NK-92 treated with Interleukin-12 subunit alpha and Interleukin-12 subunit beta, amount 100 ng/mL, for 24 hours (cell line): Measurements from ENCODE around the gene CFAP97D2.
"Not testable (repeated sequence)": the region's sequence is repeated elsewhere in the genome, so short reads cannot be mapped to it uniquely, and the experiment has no call there.

Experiments used
- DNase-seq: peaks from one replicate; lab custom pipeline; 2025; lab: John Stamatoyannopoulos, UW

The CFAP97D2 gene

GRCh38 chr13:114143806-114144605, 35.1 kb upstream of the CFAP97D2 start:
- no peak for DNase-seq

DNA sequence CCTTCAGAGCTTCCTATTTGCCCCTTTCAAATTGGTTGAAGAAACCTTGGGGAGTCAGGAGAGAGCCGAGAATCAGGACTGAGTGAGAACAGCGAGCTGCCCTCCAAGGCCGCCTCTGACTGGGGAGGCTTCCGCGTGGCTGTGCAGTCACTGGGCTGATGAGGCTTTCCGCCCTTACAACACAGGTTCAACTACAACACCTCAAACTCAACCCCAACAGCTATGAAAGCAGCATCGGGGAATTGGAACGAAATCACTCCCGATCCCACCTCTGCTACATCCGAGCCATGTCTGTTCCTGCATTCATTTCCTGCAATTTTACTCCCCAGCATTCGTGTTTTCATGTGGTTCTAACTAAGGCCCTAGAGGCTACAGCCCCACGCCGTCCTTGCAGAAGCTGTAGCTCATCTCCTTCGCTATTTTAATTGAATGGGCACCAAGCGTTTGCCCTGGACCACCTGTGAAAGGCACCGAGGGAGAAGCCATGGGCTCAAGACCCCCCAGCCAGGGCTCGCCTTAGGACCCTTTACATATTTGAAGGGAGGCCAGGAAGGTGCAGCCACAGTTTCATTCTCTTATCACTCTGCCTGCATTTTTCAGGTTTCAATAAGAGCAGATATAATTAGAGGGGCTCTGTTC, 34.3 kb upstream of the CFAP97D2 start:
- no peak for DNase-seq

GRCh38 chr13:114145256-114145655, 33.8 kb upstream of the CFAP97D2 start:
- no peak for DNase-seq

GRCh38 chr13:114145722-114146121, 33.3 kb upstream of the CFAP97D2 start:
- DNase-seq = no peak

DNA sequence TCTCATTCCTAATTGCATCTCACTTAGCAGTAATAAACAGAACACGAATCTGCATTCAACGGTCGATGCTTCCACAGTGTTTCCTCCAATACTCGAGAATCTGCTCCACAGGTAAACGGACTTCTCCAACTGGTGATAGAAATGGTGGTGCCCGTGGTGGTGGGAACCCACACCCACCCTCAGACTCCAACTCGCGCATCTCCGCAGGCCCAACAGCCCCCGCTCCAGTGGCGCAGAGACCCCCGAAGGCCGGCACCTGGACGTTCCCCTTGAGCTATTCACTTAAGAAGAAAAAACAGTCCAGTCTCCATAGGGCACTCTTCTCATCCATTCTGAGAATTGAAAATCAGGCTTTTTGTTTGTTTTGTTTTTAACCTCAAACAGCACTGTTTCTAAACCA, 32.9 kb upstream of the CFAP97D2 start:
- no peak for DNase-seq

DNA sequence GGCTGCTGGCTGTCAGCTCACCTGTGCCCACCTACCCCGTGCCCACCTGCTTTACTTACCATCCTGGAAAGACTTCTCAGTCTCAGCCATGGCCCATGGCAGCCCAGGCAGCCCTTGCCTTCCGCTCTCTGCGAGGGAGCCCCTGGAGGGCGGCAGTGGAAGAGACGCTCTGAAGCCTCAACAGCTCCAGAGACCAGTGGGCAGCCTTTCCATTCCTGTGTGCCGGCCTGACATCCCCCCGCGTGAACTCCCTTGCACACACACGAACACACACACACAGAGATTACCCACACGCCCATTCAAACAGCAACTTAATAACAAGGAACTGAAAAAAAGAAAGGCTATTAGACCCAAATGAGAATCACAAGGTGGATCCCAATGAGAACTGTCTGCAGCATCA, 32.4 kb upstream of the CFAP97D2 start:
- no peak for DNase-seq

DNA sequence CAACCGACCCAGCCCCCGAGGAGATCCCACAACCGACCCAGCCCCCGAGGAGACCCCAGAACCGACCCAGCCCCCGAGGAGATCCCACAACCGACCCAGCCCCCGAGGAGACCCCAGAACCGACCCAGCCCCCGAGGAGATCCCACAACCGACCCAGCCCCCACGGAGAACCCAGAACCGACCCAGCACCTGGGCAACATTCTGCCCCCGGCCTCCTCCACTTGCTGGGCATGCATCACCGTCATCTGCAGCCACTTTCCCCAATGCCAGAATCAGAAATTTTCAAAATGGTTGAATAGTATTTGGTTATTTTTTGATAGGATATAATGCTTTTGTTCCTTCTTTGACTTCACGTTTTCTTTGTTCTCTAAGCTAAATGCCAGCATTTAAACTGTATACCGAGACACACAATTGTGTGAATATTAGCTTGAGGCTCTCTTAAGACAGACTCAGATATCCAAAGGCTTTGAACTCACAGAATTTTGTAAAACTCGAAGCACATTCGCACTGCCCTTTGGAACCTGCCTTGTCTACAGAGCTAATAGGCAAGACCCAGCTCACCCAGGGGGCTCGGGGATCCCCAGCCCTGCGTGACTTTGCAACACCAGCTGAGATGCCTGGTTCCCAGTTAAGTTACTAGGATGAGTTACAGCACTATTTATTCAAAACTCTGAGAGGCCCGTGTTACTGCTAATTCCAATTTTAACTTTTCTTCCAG, 31.1 kb upstream of the CFAP97D2 start:
- peak; percentile 76 for DNase-seq

DNA sequence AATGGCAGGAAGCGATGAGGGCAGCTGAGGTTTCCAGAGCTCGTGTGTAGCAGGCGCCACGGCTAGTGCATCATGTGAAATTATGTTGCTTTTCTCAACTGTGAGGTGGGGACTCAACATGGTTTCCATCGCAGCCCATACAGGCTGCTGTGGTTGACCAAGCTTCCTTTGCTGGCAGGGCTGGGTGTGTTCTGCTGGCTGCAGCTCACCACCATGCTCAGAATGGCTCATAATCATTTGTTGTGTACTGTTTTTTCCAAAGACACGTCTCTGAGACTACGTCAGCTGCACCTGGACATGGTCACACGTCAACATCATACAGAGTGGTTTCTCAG, 30.6 kb upstream of the CFAP97D2 start:
- peak; percentile 84 for DNase-seq

- not testable (repeated sequence) for DNase-seq
Measured at GRCh38 chr13:114148886-114149285, 30.2 kb upstream of the CFAP97D2 start.

DNA sequence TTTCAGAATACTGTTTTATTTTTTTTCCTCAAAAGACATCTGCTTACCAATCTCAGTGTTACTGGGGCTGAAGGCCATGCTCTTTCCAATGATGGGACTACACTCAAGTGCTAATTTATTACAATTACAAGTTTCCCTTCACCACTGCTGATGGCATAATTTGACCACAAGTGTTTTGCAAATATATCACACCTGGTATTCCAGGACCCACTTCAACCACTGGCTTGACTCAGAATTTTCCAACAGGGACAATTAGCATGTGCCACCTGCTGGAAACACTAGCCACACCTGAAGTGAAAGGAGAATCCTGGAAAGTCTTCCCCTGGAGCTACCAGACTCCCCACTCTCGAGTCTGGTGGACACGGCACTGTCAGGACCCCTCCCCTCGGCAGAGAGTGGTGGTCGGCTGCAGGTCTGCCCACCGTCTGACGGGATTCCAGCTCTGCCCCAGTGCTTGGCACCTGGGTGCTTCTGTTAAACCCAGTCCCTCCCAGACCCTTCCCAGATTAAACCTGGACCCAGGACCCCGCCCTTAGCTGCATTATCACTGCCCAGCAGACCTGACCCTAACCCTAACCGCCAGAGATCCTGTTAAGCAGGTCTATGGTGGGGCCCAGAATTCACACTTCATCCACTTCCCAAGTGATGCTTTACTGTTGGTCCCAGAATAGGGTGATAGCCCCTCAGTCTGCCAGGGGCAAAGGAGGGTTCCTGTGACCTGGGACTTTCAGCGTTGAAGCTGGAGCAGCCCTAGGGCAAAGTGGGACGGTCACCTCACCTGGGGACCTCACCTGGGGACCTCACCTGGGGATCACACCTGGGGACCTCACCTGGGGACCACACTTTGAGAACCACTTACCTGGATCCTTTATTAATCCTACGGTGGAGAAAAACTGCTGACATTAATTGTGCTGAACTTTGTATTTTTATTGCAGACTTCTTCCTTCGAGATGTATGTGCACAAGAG, 29.0 kb upstream of the CFAP97D2 start:
- no peak for DNase-seq

- DNase-seq = no peak
Measured at GRCh38 chr13:114151031-114151430, 28.0 kb upstream of the CFAP97D2 start.

- DNase-seq = no peak
Measured at GRCh38 chr13:114151565-114152284, 27.3 kb upstream of the CFAP97D2 start.

DNA sequence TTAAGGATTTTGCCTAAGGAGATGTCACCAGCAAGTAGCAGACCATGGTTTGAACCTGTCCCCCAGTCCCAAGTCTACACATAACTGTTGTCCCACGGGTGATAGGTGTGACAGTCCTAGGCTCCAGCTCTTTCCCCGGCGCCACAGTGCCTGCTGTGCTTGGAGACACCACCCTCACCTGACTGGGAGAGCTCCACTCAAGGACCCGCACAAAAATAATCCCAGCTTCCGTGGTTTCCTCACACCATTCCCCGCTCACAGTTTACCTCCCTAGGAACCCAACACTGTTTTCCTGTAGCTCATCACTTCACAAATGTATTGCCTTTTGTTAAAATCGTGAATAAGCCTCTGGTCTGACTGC, 26.8 kb upstream of the CFAP97D2 start:
- DNase-seq = no peak

DNA sequence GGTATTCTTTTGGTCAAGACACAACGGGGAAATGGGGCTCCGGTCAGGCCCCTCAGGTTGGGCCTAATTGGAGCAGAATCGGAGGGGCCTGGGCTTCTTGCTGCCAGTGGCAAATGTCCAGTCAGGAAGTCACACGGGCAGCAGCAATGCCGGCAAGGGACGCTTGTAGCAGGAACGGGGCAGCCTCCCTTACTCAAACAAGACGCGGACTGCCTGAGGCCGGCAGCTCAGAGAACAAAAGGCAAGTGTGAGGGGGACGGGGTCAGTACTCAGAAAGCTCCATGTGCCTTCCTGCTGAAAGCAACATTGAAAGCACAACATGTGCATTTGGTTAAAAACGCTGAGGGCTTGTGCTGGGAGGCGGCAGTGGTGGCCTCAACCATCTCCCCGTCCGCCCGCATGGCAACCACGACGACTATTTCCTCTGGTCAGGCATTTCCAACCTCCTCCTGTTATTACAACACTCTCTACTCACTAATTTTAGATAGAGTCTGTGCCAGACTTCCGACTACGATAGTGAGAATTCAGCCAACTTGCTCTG, 26.2 kb upstream of the CFAP97D2 start:
- DNase-seq = no peak

DNA sequence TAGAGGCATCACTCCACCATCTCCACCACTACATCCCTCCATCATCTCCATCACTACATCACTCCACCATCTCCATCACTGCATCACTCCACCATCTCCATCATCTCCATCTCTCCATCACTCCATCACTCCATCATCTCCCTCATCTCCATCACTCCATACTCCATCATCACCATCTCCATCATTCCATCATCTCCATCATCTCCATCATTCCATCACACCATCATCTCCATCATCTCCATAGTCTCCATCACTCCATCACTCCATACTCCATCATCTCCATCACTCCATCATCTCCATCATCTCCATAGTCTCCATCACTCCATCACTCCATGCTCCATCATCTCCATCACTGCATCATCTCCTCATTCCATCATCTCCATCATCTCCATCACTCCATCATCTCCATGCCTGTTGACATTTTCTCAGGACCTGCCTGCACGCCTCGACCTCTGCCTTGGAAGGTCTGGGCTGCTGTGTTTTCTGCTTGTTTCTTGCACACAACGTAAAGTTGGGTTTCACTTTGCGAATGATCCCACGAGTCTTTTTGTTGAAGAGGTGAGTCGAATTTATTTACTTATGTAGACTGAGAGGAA, 25.5 kb upstream of the CFAP97D2 start:
- DNase-seq = no peak

GRCh38 chr13:114154476-114154875, 24.6 kb upstream of the CFAP97D2 start:
- DNase-seq = no peak

DNA sequence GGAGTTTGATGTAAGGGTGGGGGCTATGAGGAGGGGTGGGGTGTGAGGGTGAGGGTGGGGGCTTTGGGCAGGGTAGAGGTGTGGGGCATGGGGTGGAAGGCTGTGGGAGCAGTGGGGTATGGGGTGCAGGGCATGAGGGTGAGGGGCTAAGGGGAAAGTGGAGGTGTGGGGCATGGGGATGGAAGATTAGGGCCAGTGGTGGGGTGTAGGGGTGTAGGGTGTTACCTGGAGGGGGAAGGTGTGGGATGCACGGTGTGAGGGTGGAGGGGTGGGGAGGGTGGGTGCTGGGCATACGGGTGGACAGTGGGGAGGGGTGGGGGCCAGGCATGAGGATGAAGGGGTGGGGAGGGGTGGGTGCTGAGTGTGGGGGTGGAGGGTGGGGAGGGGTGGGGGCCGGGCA, 23.7 kb upstream of the CFAP97D2 start:
- DNase-seq = no peak

- no peak for DNase-seq
Measured at GRCh38 chr13:114155926-114156883, 22.9 kb upstream of the CFAP97D2 start.

DNA sequence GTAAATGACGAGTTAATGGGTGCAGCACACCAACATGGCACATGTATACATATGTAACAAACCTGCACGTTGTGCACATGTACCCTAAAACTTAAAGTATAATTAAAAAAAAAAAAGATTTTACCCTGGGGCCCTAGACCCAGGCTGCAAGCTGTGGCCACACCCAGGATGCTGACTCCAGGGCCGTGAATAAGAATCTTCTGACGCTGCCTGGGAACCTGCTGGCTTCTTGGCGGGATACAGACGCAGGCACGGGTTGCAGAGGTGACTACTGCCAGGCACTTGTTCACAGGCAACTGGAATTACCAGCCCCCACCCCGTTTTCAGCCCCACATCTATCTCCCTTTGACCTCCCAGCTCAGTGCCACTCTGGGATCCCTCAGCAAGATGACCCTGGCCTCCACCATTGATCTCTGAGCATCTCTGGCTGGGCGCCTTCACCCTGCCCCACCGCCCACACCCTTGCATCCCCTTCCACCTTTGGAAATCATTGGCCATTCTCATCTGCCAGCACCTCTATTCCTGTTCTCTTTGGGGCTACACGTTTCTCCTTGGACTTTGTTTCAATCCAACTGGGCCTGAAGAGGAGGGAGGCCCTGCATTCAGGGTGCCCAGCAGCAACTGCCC, 21.1 kb upstream of the CFAP97D2 start:
- no peak for DNase-seq
